ENCODE results near the gene MOG. TPM values are rescaled to one million over a fixed set of nuclear protein-coding genes. Genes with fewer than 3 reads are reported as not detected.

Gene MOG
- total RNA-seq, 1 experiment from 2014 or later: not detected

- H3K79me2 ChIP-seq (ENCODE audit: low read depth): no peaks in the 10 kb centered on the region
- H3K4me1 ChIP-seq (replicated peaks; ENCODE audit: insufficient read depth): peaks cover 24% of the 10 kb centered on the region
- ChIA-PET POLR2A (ENCODE audit: unreplicated experiment) (no interaction called here), CTCF (no interaction called here)
- H3K4me3 ChIP-seq: no peak overlapping the region
- peaks cover 20% of the 10 kb centered on the region; the same call in 1 of the 2 replicates for H3F3A ChIP-seq (ENCODE audit: insufficient read depth, low read depth)
- DNase-seq: no peak
- no peaks in the 10 kb centered on the region for H3K27me3 ChIP-seq (ENCODE audit: insufficient read depth, low read depth)
- H2AFZ ChIP-seq: no peak overlapping the region
- H4K20me1 ChIP-seq (ENCODE audit: insufficient read depth): no peaks in the 10 kb centered on the region
- H3K36me3 ChIP-seq (ENCODE audit: low read depth): no peaks in the 10 kb centered on the region
- no peak overlapping the region for H3K27ac ChIP-seq
- H3K4me2 ChIP-seq: no peak overlapping the region
- H3K9me3 ChIP-seq (ENCODE audit: insufficient read depth, low read depth): no peaks in the 10 kb centered on the region
- TF ChIP-seq CTCF (conservative IDR thresholded peaks at IDR 0.05) (no peak), EZH2 (IDR thresholded peaks at IDR 0.05; ENCODE audit: low read depth) (no peak)
- no TSS peak for BruUV-seq (replicated peaks)
- intact Hi-C loops (cut with micrococcal nuclease; ENCODE audit: unreplicated experiment): no loop called here
- H3K9me2 ChIP-seq (ENCODE audit: insufficient read depth): no peaks in the 10 kb centered on the region
Observed at GRCh38 chr6:29681811-29682210, 24.9 kb downstream of the MOG start.

GRCh38 chr6:29685718-29686326, 28.9 kb downstream of the MOG start:
- no peaks in the 10 kb centered on the region for H3F3A ChIP-seq (ENCODE audit: insufficient read depth, low read depth)
- no peaks in the 10 kb centered on the region for H3K36me3 ChIP-seq (ENCODE audit: low read depth)
- H3K79me2 ChIP-seq (ENCODE audit: low read depth): no peaks in the 10 kb centered on the region
- H3K27ac ChIP-seq: no peak overlapping the region
- H3K9me2 ChIP-seq (ENCODE audit: insufficient read depth): no peaks in the 10 kb centered on the region
- no peaks in the 10 kb centered on the region for H3K27me3 ChIP-seq (ENCODE audit: insufficient read depth, low read depth)
- no peak overlapping the region for H2AFZ ChIP-seq
- ChIA-PET POLR2A (ENCODE audit: unreplicated experiment) (no interaction called here), CTCF (interaction anchor here (0.8 to 1.4 kb wide), 2 partner anchors 31 to 36 kb away, joined by 3 to 13 read pairs; no protein-coding TSS in a partner anchor)
- no peaks in the 10 kb centered on the region for H4K20me1 ChIP-seq (ENCODE audit: insufficient read depth)
- BruUV-seq (replicated peaks): no TSS peak
- no peak overlapping the region for H3K4me3 ChIP-seq
- H3K9me3 ChIP-seq (ENCODE audit: insufficient read depth, low read depth): no peaks in the 10 kb centered on the region
- H3K4me1 ChIP-seq (replicated peaks; ENCODE audit: insufficient read depth): no peaks in the 10 kb centered on the region
- TF ChIP-seq CTCF (conservative IDR thresholded peaks at IDR 0.05) (0 out of 2 replicates have a peak, but pooled peaks have one; percentile 33), EZH2 (IDR thresholded peaks at IDR 0.05; ENCODE audit: low read depth) (no peak)
- DNase-seq: peak in 1 of 2 experiments; percentile 53
- intact Hi-C loops (cut with micrococcal nuclease; ENCODE audit: unreplicated experiment): loop anchor here (1.0 kb wide), 1 partner anchor 36 kb away; no protein-coding TSS in a partner anchor
- no peak overlapping the region for H3K4me2 ChIP-seq

DNA sequence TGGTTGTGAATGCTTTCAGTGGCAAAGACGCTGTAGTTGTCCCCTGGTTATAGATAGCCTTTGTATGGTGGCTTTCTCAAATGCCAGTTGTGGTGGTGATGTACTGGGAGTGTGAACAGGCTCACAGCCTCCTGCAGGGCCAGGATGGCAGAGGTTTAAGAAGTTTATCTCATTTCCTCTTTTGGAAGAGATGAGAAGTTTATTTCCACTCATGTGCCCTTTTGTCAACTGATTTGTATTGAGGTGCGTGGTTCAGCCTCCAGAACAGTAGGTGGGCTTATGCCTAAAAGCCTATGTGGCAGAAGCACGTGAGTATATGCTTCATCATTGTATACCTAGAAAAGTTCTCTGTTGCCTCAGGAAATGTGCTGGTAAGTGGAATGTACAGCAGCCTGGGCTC, 37.7 kb downstream of the MOG start:
- BruUV-seq (replicated peaks): no TSS peak
- no peaks in the 10 kb centered on the region for H3K27me3 ChIP-seq (ENCODE audit: insufficient read depth, low read depth)
- no peaks in the 10 kb centered on the region for H3K79me2 ChIP-seq (ENCODE audit: low read depth)
- no peaks in the 10 kb centered on the region for H3K4me1 ChIP-seq (replicated peaks; ENCODE audit: insufficient read depth)
- intact Hi-C loops (cut with micrococcal nuclease; ENCODE audit: unreplicated experiment): no loop called here
- H3K9me2 ChIP-seq (ENCODE audit: insufficient read depth): no peaks in the 10 kb centered on the region
- H3K36me3 ChIP-seq (ENCODE audit: low read depth): no peaks in the 10 kb centered on the region
- no peak overlapping the region for H3K4me3 ChIP-seq
- DNase-seq: no peak
- TF ChIP-seq EZH2 (IDR thresholded peaks at IDR 0.05; ENCODE audit: low read depth): no peak
- TF ChIP-seq CTCF (conservative IDR thresholded peaks at IDR 0.05): no peak
- H3K4me2 ChIP-seq: no peak overlapping the region
- no peaks in the 10 kb centered on the region for H4K20me1 ChIP-seq (ENCODE audit: insufficient read depth)
- no peaks in the 10 kb centered on the region for H3F3A ChIP-seq (ENCODE audit: insufficient read depth, low read depth)
- ChIA-PET CTCF (interaction anchor here (0.6 to 0.7 kb wide), 2 partner anchors 44 to 131 kb away, joined by 3 to 4 read pairs; no protein-coding TSS in a partner anchor), POLR2A (ENCODE audit: unreplicated experiment) (no interaction called here)
- no peak overlapping the region for H3K27ac ChIP-seq
- peaks cover 8% of the 10 kb centered on the region; the same call in 1 of the 2 replicates for H3K9me3 ChIP-seq (ENCODE audit: insufficient read depth, low read depth)
- no peak overlapping the region for H2AFZ ChIP-seq
